Spleen (tissue), 11 donors: ENCODE measurements around the gene CREB3L2. TPM values are rescaled to one million over a fixed set of nuclear protein-coding genes. Genes with fewer than 3 reads are reported as not detected.

ENCODE experiments used
- DNase-seq: peaks from one replicate; pipeline ENCODE4 v3.0.0-alpha.2; 2020
- H3K27ac ChIP-seq, 8 donors: fragments of 200-600 bp; sonication (generic) in 7 of 8; 1 replicate in 4 of 8; 2 replicates in 4 of 8; pipeline versions ENCODE4 v1.5.0 to v1.8.0; 2016 to 2021; ENCODE audit warnings: inconsistent platforms in 4 of 8, mild to moderate bottlenecking in 4 of 8, moderate library complexity in 1 of 8
- H3K27me3 ChIP-seq, 7 donors: fragments of 200-600 bp; sonication (generic) in 6 of 7; replicated peaks in 1 of 7; 1 replicate in 4 of 7; 2 replicates in 3 of 7; pipeline versions ENCODE4 v1.5.0 to v1.8.0; 2016 to 2021; ENCODE audit warnings: inconsistent platforms in 3 of 7, mild to moderate bottlenecking in 1 of 7
- H3K36me3 ChIP-seq, 6 donors: fragments of 200-600 bp; sonication (generic) in 5 of 6; 1 replicate in 4 of 6; 2 replicates in 2 of 6; pipeline versions ENCODE4 v1.5.0 to v1.8.0; 2016 to 2021; ENCODE audit warnings: inconsistent platforms in 2 of 6
- H3K4me1 ChIP-seq, 6 donors: fragments of 200-600 bp; sonication (generic) in 5 of 6; 1 replicate in 3 of 6; 2 replicates in 3 of 6; pipeline versions ENCODE4 v1.5.0 to v1.8.0; 2016 to 2021; ENCODE audit warnings: inconsistent platforms in 3 of 6
- H3K4me3 ChIP-seq, 8 donors: fragments of 200-600 bp; sonication (generic) in 7 of 8; 1 replicate in 4 of 8; 2 replicates in 4 of 8; pipeline versions ENCODE4 v1.5.0 to v1.8.0; 2016 to 2021; ENCODE audit warnings: inconsistent platforms in 4 of 8, mild to moderate bottlenecking in 4 of 8, moderate library complexity in 2 of 8
- H3K9me3 ChIP-seq, 8 donors: fragments of 200-600 bp; sonication (generic) in 7 of 8; 1 replicate in 4 of 8; 2 replicates in 4 of 8; pipeline versions ENCODE4 v1.5.0 to v1.8.0; 2016 to 2021; ENCODE audit warnings: inconsistent platforms in 4 of 8
- POLR2A ChIP-seq, 3 donors: fragments of 450-650 bp; IDR thresholded peaks; one replicate each; pipeline ENCODE4 v1.5.1; 2017; ENCODE audit warnings: antibody characterized with exemption in 3 of 3, mild to moderate bottlenecking in 1 of 3
- POLR2AphosphoS5 ChIP-seq, 3 donors: sonication (generic); formaldehyde crosslinking; IDR thresholded peaks; one replicate each; pipeline ENCODE4 v1.5.1; 2017; ENCODE audit warnings: antibody characterized with exemption in 3 of 3
- WGBS, 5 donors: extraction: QIAGEN DNeasy Blood & Tissue Kit in 3 of 5; methylation state at CpG; one replicate each; pipeline versions ENCODE4 v1.1.5 to v1.1.7; 2013 to 2018; 5-methylcytosine and 5-hydroxymethylcytosine counted together
- intact Hi-C: fragments of 100-400 bp; cut with DNase I; formaldehyde crosslinking; loops from one replicate; pipeline ENCODE4 v1.15.0; 2023; ENCODE audit warnings: low total_unique reads
- polyA plus RNA-seq, 3 donors: library from polyadenylated mRNA; stranded (reverse); fragments of 200-250 nt; gene quantifications; one replicate each; pipeline ENCODE4 v1.2.1, GENCODE V29; 2013
- total RNA-seq, 7 donors: library from RNA; depleted of rRNA in 3 of 7; stranded (reverse); fragments of >200 nt in 3 of 7; fragmentation: NEBNext Ultra II Directional in 4 of 7; extraction: Animal tissue kit (Norgen Biotek cat#: 25700) in 4 of 7; gene quantifications; one replicate each; pipeline versions ENCODE4 v1.1.0 to v1.2.1, GENCODE V29; 2016 to 2021
- TF ChIP-seq, protein P1 (sequence below), 11 experiments: fragments of 200-600 bp in 7 of 11; fragments of 450-650 bp in 4 of 11; sonication (generic) in 4 of 11; IDR thresholded peaks in 8 of 11; conservative IDR thresholded peaks in 3 of 11; 1 replicate in 7 of 11; 2 replicates in 4 of 11; pipeline versions ENCODE4 v1.4.0 to v1.8.0; 2016 to 2021; ENCODE audit warnings: antibody characterized with exemption in 11 of 11, inconsistent platforms in 4 of 11, mild to moderate bottlenecking in 1 of 11
- donor health status: healthy with polysubstance abuse.
- donor health status: DM: no; HTN: no; CAD: no; lungs with moderate emphysema.
- donor health status: DM: no; HTN: no; CAD: no.
- donor health status: Bipolar disorder and iron deficiency.
- donor health status: healthy.
- donor health status: DM: no; HTN: no; CAD: no.
- donor health status: DM: yes; HTN: yes; CAD: no.

Gene CREB3L2
- total and polyA plus RNA-seq, 10 donors: 3.5 to 68.4 (median 42.4) TPM

- WGBS, 5 donors: 22 to 35% (median 30%) methylated on average over 7 of the region's 7 CpGs
Measured at GRCh38 chr7:138000081-138000701, 1.7 kb downstream of the CREB3L2 start.

DNA sequence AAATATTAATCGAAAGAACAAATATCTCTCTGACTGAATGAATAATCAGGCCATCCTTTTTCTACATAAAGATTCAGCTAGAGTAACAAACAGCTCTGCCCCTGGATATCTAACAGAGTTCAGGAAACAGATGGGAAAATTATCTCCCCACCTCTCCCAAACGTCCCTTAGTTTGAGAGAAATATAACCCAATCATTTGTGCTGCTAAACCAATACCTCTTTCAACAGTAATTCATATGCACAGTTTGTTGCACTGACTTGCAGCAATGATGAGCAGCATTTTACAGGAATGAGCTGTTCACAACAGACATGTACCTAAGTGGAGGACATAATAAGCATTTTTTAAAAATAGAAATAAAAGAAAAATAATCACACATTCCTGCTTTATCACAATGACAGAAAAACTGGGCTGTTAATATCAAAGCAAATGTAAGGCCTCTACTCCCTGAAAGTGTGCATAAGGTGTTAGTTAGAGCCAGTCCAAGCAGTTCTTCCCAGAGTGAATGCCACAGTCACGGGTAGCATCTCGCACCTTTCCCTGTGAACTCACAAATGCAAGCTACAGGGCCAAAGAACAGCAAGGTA, 2.3 kb downstream of the CREB3L2 start:
- 50 to 59% (median 55%) methylated on average over 4 of the region's 4 CpGs for WGBS, 5 donors
- H3K4me1 ChIP-seq: peaks cover 21 to 76% (median 46%) of the 10 kb centered on the region in 6 donors
- H3K4me3 ChIP-seq: peak overlapping the region; percentile 5 to 99 (median 82)

More at GRCh38 chr7:138000081-138000701, 1.7 kb downstream of the CREB3L2 start:
- intact Hi-C loops: loop anchor here (5.0 to 10.0 kb wide), 2 partner anchors 55 to 737 kb away; no protein-coding TSS in a partner anchor
- peak overlapping the region in 7 of 8 donors; percentile 3 to 95 (median 89) for H3K27ac ChIP-seq
- TF ChIP-seq, protein P1, sequence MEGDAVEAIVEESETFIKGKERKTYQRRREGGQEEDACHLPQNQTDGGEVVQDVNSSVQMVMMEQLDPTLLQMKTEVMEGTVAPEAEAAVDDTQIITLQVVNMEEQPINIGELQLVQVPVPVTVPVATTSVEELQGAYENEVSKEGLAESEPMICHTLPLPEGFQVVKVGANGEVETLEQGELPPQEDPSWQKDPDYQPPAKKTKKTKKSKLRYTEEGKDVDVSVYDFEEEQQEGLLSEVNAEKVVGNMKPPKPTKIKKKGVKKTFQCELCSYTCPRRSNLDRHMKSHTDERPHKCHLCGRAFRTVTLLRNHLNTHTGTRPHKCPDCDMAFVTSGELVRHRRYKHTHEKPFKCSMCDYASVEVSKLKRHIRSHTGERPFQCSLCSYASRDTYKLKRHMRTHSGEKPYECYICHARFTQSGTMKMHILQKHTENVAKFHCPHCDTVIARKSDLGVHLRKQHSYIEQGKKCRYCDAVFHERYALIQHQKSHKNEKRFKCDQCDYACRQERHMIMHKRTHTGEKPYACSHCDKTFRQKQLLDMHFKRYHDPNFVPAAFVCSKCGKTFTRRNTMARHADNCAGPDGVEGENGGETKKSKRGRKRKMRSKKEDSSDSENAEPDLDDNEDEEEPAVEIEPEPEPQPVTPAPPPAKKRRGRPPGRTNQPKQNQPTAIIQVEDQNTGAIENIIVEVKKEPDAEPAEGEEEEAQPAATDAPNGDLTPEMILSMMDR (IDR thresholded peaks at IDR 0.05 in 8 of 11, conservative IDR thresholded peaks at IDR 0.05 in 3 of 11): no peak
- peak in 2 of 3 donors; percentile 16 to 72 for TF ChIP-seq POLR2AphosphoS5 (IDR thresholded peaks at IDR 0.05)
- H3K9me3 ChIP-seq: no peaks in the 10 kb centered on the region
- peaks cover 21 to 71% (median 46%) of the 10 kb centered on the region in 6 donors for H3K4me1 ChIP-seq
- H3K36me3 ChIP-seq: peaks cover 0 to 4% (median 0%) of the 10 kb centered on the region in 6 donors
- H3K4me3 ChIP-seq: peak overlapping the region; percentile 16 to 99 (median 82)
- H3K27me3 ChIP-seq: no peaks in the 10 kb centered on the region
- DNase-seq: no peak

GRCh38 chr7:137998250-137998649, 3.6 kb downstream of the CREB3L2 start:
- peaks cover 21 to 89% (median 56%) of the 10 kb centered on the region in 6 donors for H3K4me1 ChIP-seq
- no peaks in the 10 kb centered on the region for H3K27me3 ChIP-seq
- WGBS, 5 donors: 0 to 60% (median 0%) methylated on average over 1 of the region's 1 CpG
- no peaks in the 10 kb centered on the region for H3K9me3 ChIP-seq
- peak overlapping the region in 2 of 8 donors; percentile 75 to 92 for H3K4me3 ChIP-seq
- intact Hi-C loops: no loop called here
- no peak for DNase-seq
- H3K27ac ChIP-seq: peak overlapping the region in 2 of 8 donors; percentile 93 to 95
- TF ChIP-seq, protein P1 (IDR thresholded peaks at IDR 0.05 in 8 of 11, conservative IDR thresholded peaks at IDR 0.05 in 3 of 11): no peak
- TF ChIP-seq POLR2AphosphoS5 (IDR thresholded peaks at IDR 0.05): no peak
- TF ChIP-seq POLR2A (IDR thresholded peaks at IDR 0.05): no peak
- H3K36me3 ChIP-seq: peaks cover 0 to 4% (median 0%) of the 10 kb centered on the region in 6 donors

More for the DNA sequence above, 2.3 kb downstream of the CREB3L2 start:
- intact Hi-C loops: loop anchor here (5.0 to 10.0 kb wide), 2 partner anchors 55 to 738 kb away; no protein-coding TSS in a partner anchor
- TF ChIP-seq, protein P1 (IDR thresholded peaks at IDR 0.05 in 8 of 11, conservative IDR thresholded peaks at IDR 0.05 in 3 of 11): no peak
- TF ChIP-seq POLR2A (IDR thresholded peaks at IDR 0.05) (no peak), POLR2AphosphoS5 (IDR thresholded peaks at IDR 0.05) (no peak)
- Histone ChIP-seq H3K9me3 (no peaks in the 10 kb centered on the region), H3K27me3 (no peaks in the 10 kb centered on the region), H3K36me3 (peaks cover 0 to 4% (median 0%) of the 10 kb centered on the region in 6 donors), H3K27ac (peak overlapping the region in 6 of 8 donors; percentile 3 to 95 (median 90))
- no peak for DNase-seq

GRCh38 chr7:137996871-137997270, 5.0 kb downstream of the CREB3L2 start:
- 26 to 65% (median 28%) methylated on average over 3 of the region's 3 CpGs for whole genome bisulfite sequencing, 5 donors
- intact Hi-C loops: no loop called here
- TF ChIP-seq, protein P1 (IDR thresholded peaks at IDR 0.05 in 8 of 11, conservative IDR thresholded peaks at IDR 0.05 in 3 of 11): no peak
- TF ChIP-seq POLR2A (IDR thresholded peaks at IDR 0.05) (no peak), POLR2AphosphoS5 (IDR thresholded peaks at IDR 0.05) (no peak)
- Histone ChIP-seq H3K27me3 (no peaks in the 10 kb centered on the region), H3K9me3 (no peaks in the 10 kb centered on the region), H3K4me1 (peaks cover 31 to 95% (median 64%) of the 10 kb centered on the region in 6 donors), H3K4me3 (peak overlapping the region in 1 of 8 donors; percentile 92), H3K27ac (peak overlapping the region in 4 of 8 donors; percentile 2 to 47 (median 18)), H3K36me3 (peaks cover 0 to 4% (median 0%) of the 10 kb centered on the region in 6 donors)
- no peak for DNase-seq
